Kidney capillary endothelial cell (primary cell): ENCODE measurements around the gene COL18A1.
"Not testable (repeated sequence)": the region's sequence is repeated elsewhere in the genome, so short reads cannot be mapped to it uniquely, and the experiment has no call there.

Experiments used
- DNase-seq: peaks from one replicate; pipeline ENCODE4 v3.0.0-alpha.2; 2018; ENCODE audit warnings: low spot score

Gene COL18A1

DNA sequence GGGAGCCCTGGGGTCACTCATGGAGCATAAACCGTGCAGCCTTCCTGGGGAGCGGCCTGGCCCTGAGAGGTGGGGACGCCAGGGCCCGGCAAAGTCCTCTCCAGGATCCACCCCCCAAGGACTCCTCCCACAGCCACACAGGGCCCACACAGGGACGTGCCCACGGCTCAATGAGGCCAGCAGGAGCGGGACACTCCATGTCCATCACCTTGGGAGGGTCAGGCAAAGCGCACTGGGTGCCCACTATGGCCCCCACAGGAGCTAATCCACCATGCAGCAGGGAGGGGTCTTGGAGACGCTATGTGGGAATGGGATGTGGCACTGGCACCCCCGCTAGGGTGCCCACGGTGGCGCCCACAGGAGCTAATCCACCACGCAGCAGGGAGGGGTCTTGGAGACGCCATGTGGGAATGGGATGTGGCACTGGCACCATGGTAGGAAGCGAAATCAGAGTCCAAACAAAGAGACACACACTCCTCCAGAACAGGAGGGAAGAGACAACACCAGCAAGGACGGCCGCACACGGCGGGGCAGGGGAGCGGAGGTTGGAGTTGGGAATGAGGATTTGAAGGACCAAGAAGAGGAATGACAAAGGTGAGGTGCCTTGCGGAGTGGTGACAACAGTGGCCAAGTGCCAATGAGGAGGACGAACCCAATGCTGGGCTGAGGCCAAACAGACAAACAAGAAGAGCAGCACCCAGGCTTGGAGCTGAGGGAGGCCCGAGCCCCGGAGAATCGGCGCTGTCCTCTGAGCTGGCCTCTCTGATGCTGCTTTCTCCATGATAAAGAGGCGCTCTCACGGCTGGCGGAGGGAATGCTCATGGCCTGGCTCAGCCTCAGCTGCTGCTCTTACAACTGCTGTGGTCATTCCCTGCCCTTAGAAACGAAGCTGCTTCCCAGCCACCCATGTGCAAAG, 155.4 kb downstream of the COL18A1 start:
- no peak for DNase-seq

GRCh38 chr21:45561241-45561640, 156.3 kb downstream of the COL18A1 start:
- DNase-seq, result not testable (repeated sequence)

DNA sequence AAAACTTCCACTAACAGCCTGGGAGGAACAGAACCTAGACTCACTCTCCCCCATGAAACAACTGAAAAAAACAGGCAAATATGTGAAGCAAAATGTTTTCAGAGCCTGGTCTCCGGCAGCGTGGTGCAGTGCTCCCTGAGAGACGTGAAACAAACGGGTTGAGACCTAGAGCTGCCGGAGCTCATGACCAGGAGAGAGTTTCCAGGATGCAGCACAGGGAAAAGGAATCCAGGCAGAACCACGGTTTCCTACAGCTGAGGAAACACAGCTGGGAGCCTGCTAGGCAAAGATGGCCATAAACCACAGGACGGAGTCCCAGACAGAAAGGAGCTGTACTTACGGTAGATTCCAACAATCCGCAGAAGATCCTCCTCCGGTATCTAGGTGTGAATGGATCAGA, 157.4 kb downstream of the COL18A1 start:
- DNase-seq, result no peak

DNA sequence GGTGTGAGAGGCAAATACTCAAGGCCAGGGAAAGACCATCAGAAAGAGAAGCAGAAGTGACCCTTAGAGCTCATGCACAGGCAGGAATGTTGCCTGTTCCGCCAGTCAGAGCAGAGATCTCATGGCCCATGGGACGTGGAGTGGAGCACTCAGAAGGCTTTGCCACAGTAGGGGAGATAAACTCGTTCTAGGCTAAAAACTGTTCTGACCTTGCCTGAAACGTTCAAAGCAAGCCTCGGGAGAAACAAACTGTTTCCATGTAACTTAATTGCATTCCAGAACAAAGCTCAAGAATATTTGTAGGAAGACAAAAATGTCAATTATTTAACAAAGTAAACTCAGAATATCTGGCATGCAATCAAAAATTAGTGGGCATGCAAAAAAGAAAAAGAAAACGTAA, 158.0 kb downstream of the COL18A1 start:
- no peak for DNase-seq
